HS-5 (cell line): Measurements from ENCODE around the gene HECTD1.
"Not testable (repeated sequence)": the region's sequence is repeated elsewhere in the genome, so short reads cannot be mapped to it uniquely, and the experiment has no call there.

ENCODE experiments used
- DNase-seq: peaks from one replicate; pipeline ENCODE4 v3.0.0-alpha.2; 2012; ENCODE audit warnings: low read depth

The HECTD1 gene

DNA sequence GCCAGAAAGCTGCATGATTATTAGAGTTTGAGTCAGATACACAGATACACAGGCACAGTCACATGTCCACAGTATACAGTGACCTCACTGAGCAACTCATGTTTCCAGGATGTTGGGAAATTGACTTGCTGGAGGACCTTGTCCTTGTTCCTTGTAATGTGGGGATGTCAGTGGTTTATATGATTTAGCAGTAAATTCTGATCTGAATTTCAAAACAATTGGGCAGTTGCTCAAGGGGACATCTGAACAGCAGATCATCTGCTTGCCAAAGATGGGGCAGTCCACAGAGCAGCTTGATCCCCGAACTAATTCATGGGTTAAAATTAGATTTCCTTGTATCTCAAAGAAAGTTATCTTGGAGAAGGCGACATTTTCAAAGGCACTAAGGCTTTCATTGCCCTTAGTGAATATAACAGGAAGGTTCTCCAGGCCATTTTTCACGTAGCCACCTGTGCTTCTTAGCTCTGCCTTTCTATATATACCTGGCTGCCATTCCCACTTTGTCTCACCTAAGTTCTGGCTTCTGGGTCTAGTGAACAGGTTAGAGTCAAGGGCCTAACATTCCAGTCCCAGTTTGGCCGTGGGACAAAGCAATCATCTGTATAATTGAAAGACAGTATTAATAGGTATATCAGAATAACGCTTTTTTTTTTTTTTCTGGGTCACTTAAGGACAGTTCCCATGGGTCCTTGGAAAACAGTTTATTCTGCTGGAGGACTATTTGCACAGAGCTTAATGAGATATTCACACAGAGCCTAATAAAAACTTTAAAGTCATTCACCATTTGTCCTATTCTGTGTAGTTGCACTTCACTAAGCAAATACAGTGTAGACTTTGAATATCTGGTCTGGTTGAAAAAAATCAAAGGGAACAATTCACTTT lies 116.5 kb downstream of the HECTD1 start:
- DNase-seq = peak; percentile 72

DNA sequence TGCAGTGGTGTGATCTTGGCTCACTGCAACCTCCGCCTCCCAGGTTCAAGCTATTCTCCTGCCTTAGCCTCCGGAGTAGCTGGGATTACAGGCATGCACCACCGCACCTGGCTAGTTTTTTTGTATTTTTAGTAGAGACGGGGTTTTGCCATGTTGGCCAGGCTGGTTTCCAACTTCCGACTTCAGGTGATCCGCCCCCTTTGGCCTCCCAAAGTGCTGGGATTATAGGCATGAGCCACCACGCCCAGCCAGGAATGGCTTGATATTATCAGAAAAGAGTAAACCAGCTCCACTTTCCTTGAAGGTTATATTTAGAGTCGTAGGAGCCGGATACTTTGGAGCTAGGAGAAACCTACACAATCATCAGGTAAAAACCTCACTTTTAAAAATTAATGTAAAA lies 121.1 kb downstream of the HECTD1 start:
- DNase-seq = not testable (repeated sequence)

DNA sequence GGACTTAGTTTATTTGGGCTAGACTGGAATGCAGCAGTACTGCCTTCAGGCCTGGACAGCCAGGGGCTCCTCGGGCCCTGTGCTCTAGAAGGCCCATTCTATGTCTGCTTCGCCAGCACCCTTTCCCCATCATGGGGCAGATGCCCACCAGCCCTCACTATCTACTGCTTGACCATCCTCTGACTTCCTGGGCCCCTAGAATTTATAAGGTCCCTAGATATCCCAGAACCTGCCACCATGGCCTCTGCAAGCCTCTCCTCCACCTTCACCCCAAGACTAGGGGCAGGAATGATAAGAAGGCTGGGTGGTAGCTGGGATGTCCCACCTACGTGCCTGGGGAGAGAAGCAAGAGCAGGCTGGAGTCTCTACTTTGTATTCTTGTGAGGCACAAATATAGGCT lies 122.6 kb downstream of the HECTD1 start:
- no peak for DNase-seq

DNA sequence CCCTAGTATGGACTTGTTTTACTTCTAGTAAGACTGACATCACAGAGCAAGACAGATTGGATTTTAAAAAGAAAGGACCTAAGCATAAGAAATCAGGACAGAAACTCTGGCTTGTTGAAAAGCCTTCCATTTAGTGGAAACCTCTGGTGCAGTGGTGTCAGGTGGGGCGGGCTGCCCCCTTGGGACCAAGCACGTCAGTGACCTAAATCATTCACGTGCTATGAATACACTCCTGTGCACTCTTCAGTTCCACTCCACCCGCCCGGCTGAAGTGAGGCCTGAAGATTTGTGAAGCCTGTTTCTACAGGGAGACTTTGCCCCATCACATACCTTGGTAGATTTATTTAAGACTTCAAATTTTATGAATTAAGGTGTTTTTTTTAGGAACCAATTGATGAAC lies 123.2 kb downstream of the HECTD1 start:
- DNase-seq = no peak

DNA sequence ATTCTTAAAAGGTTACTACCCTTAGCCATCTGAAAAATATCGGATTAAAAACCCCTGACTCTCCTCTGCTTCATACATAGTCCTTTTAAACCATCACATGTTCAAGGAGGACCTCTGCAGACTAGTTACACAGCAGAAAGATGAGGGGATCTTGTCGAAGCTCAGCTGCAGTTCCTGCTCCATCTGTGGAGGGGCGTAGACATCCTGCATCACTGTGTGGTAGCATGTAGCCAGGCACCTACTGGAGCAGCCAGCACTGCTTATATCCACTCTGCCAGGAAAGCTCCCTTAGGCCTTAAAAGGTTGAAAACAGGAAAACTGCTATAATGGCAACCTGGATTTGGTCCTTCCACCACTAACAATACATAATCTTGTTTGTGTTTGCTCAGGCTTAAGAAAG lies 123.8 kb downstream of the HECTD1 start:
- no peak for DNase-seq

DNA sequence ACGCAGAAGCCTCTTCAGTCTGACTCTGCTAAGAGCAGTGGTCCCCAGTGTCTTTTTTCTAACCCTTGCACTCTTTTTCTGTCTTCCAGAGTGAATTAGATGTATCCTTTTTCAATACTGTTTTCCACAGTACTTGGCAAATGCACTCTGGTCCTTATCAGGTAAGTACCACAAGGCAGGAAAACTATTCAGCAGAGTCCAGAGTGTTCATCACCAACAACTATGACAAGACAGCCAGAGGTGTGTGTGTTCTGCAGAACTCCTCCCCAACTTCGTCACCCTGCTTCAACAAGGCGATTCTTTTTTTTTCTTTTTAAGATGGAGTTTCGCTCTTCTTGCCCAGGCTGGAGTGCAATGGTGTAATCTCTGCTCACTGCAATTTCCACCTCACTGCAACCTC lies 127.1 kb downstream of the HECTD1 start:
- no peak for DNase-seq

DNA sequence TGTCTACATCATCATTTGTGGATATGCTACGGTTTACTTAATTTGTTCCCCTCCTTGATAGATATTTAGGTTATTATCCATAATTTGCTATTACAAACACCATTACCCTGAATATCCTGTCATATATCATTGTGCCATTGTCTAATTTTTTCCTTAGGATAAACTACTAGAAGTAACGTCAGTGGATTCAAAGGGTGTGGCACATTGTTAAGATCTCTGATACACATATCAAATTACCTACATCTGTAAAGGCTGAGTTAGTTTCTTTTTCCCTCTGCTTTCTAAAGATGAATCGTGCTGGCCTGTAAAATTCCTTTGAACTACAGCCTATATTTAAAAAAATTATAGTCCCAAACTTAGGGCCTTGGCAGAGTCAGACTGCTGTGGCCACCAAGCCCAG lies 127.5 kb downstream of the HECTD1 start:
- no peak for DNase-seq

DNA sequence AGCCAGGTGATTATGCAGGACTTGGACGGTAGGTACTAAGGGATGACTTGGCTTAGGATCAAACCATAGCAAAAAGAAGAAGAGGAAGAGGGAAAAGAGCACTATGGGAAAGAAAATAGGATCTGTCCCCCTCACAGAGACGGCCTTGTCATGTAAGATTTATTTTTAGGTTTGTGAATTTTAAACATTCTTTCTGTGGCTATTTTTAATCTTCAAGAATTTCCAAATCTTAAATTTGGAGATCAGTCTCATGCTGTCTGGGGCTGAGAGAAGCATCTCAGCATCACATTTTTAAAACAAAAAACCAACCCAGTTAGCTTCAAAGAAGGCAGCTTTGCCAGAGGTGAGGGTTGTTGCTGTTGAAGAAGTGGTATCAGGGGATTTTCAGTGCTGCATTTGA lies 128.8 kb downstream of the HECTD1 start:
- DNase-seq = no peak

DNA sequence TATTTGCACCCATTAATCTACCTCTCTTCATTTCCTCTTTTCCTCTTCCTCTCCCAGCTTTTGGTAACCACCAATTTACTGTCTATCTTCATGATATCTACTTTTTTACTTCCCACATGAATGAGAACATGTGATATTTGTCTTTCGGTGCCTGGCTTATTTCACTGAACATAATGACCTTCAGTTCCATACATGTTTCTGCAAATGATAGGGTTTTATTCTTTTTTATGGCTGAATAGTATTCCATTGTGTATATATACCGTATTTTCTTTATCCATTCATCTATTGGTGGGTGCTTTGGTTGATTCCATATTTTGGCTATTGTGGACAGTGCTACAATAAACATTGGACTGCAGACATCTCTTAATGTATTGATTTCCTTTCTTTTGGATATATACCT lies 132.4 kb downstream of the HECTD1 start:
- DNase-seq = no peak

DNA sequence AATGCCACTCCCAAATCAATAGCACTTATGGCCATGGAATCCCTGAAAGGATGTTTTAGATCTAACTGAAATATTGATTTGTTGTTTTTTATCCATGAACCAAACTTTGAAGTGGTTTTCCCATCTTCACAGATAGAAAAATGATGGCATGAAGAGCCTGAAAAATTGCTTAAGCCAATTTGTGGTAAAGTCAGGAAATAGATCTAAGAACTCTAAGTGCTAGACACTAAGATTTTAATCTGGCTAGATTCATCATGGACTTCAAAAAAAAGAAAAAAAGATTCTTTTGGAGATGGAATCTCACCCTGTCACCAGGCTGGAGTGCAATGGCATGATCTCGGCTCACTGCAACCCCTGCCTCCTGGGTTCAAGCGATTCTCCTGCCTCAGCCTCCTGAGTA lies 136.4 kb downstream of the HECTD1 start:
- DNase-seq = no peak

DNA sequence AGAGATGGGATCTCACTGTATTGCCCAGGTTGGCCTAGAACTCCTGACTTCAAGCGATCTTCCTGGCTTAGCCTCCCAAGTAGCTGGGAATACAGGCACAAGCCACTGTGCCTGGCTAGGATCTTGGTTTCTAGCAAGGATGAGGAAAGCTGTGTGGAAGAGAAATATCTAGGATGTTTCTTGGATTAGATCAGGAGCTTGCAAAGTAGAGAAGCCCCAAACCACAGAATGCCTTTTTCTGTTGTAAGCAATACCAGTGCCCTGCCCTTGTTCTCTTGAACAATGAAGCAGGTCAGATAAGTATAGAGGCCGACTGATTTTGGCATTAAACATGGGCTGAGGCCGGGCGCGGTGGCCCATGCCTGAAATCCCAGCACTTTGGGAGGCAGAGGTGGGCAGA lies 137.2 kb downstream of the HECTD1 start:
- DNase-seq = peak; percentile 79

DNA sequence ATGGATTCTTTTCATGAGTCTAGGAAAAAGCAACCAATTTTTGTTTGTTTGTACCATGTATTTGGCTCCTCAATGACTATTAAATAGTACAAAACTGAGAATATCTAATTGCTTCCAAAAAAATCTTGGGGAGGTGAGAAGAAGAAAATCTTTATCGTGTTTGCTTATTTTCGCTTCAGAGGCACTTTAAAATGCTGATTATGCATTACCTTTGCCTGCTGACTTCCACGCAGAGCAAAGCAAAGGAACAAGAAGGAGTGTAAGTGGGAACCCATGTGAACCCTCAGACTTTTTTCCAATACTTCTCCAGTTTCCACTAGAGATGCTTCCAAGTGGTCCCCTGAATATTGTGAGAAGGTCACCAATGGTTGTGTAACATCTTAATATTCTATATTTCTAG lies 138.2 kb downstream of the HECTD1 start:
- no peak for DNase-seq

DNA sequence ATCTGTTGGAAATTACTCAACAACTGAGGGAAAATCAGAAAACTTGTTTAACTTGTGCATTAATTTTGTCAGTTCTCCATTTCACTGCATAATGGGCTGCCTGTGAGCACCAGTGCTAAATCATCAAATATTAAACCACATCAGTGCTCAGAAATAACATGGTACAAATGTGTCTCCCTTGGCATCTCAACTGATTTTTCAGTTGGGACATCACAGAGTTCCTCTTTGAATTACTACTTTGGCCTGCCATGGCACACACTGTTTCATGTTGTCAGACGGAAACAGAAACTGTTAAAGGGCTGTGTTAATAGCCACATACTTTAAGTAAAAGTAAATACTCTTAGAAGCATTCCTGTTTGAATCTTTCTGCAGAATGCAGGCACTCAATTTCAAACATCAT lies 139.4 kb downstream of the HECTD1 start:
- no peak for DNase-seq

DNA sequence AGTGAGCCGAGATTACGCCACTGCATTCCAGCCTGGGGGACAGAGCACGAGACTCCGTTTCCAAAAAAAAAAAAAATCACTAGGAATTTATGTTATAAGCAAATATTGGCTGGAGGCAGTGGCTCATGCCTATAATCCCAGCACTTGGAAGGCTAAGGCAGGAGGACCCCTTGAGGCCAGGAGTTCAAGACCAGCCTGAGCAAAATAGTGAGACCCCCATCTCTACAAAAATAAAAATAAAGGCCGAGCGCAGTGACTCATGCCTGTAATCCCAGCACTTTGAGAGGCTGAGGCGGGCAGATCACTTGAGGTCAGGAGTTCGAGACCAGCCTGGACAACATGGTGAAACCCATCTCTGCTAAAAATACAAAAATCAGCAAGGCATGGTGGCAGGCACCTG lies 144.7 kb downstream of the HECTD1 start:
- DNase-seq = not testable (repeated sequence)

DNA sequence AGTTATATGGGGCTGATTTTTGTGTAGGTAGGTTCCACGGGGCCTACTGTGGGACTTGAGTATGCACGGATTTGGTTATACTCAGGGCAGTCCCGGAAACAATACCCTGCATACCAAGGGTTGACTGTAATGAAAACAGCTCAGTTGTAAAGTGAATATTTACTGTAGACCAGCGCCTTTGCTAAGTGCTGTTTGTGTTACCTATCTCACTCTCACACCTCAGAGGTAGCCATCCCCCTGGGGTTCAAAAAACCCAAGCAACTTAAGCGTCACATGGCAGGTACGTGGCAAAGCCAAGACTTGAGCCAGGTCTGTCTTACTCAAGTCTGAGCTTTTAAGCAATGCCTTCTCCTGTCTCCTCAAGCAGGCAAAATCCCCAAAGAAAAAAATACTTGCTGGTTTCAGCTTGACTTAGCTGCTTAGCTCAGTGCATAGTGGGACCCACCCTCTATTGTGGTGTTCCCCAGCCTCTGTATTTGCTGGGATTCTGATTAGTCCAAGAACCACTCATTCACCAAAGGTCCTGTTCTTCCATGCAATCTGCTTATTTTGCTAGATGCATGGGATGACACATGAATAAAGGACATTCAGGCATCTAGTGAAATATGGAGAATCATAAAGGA lies 147.2 kb downstream of the HECTD1 start:
- DNase-seq = no peak

DNA sequence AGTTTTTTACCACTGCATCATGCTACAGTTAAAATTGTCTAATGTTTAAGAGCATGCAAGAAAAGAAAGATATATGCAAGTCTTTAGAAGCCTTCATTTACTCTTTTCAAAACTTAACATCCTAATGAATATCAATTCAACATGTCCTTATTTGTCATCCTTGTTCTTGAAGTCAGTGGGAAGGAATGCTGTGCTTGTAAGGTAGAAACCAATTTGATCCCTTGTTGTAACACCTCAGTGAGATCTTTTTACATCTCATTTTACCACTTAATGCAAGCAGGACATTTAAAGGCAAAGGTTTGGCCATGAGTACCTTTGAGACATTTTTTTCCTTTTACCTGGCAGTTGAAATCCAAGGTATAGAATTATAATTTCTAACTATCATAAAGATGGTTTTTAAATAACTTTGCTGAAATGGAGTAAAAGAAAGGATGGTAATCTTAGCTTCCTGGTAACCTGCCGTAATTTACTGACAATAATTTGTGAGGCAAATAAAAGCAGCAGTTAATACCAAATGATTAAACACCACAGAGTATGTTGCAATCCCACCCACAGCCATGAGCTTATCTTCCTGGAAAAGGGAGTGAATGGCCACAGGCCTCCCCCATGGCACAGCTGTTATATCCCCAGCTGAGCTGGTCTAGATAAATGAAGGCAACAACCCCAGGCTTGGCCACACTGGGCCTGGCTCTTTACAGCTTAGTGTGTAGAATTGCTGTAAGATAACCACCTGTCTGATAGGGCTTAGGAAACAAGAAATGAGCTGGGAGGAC lies 148.3 kb downstream of the HECTD1 start:
- DNase-seq = peak; percentile 28

DNA sequence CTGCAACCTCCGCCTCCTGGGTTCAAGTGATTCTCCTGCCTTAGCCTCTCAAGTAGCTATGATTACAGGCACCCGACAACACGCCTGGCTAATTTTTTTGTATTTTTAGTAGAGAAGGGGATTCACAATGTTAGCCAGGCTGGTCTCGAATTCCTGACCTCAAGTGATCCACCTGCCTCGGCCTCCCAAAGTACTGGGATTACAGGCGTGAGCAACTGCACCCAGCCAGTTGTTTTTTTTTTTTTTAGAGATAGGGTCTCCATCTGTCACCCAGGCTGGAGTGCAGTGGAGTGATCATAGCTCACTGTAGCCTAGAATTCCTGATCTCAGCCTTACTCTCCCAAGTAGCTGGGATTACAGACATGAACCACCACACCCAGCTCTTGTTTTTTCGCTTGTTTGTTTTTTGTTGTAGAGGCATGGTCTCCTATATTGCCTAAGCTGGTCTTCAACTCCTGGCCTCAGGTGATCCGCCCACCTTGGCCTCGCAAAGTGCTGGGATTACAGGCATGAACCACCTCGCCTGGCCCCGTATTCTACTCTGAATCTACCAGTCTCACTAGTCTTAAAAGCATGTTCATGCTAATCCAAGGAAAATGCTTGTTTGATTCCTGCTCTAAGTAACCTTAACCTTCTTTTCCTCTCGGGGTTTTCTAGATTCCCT lies 149.8 kb downstream of the HECTD1 start:
- no peak for DNase-seq

DNA sequence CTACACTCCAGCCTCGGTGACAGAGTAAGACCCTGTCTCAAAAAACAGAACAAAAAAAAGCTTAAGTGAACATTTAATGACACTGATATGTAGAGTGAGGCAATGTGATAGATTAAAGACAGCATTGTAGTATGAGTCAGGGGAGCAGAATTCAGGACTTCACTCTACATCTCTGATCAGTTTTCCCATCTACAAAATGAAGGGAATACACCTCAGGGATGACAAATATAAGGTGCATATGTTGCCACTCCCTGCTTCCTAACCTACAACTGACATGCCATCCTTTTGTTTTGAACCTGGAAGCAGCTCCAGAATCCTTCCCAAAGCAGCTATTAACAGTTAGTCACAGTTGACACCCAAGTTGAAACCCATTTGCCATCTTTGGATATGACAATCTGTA lies 150.6 kb downstream of the HECTD1 start:
- DNase-seq = no peak

DNA sequence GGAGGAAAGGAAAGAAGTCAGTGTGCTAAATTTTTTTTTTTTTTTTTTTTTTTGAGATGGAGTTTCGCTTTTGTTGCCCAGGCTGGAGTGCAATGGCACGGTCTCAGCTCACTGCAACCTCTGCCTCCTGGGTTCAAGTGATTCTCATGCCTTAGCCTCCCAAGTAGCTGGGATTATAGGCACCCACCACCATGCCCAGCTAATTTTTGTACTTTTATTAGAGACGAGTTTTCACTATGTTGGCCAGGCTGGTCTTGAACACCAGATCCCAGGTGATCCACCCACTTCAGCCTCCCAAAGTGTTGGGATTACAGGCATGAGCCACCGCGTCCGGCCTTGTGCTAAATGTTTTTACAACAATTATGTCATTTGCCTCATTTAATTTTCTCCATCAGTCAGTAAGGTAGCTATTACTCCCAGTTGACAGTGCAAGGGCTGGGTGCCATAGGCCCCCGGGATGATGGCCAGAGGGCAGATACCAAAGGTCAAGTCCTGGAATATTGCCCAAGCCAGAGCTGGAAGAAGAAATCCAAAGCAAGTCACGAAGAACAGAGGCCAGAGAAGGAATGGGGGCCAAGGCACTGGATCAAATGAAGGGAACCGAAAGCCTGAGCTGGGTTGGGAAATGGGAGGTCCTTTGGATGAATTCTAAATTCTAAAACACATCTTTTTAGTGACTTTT lies 154.5 kb downstream of the HECTD1 start:
- DNase-seq = not testable (repeated sequence)

DNA sequence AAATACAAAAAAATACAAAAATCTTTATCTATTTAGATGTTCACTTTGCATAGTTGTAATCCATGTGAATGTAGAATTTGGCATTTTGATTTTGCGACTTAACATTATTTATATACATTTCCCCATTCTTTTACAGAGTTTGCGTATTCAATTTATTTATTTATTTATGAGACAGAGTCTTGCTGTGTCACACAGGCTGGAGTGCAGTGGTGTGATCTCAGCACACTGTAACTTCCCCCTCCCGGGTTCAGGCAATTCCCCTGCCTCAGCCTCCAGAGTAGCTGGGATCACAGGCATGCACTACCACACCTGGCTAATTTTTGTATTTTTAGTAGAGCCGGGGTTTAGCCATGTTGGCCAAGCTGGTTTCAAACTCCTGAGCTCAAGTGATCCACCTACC lies 156.1 kb downstream of the HECTD1 start:
- DNase-seq = no peak

DNA sequence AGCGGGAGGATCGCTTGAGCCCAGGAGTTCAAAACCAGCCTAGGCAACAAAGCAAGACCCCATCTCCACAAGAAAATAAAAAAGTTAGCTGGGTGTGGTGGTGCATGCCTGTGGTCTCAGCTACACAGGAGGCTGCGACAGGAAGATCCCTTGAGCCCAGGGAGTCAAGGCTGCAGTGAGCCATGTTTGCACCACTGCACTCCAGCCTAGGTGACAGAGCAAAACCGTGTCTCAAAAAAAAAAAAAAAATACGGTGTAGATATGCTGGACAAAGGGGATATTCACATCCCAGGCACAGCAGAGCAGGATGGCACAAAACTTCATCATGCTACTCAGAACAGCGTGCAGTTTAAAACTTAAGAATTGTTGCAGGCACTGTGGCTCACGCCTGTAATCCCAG lies 156.6 kb downstream of the HECTD1 start:
- no peak for DNase-seq
